HEK293 (cell line): Measurements from ENCODE around the gene KICS2.

Experiments used
- CTCF ChIP-seq: fragments of 450-650 bp; formaldehyde crosslinking; IDR thresholded peaks from 2 replicates; pipeline ENCODE4 v1.5.1; 2016; ENCODE audit warnings: missing biosample characterization, missing genetic modification characterization
- YY1 ChIP-seq: fragments of 450-650 bp; formaldehyde crosslinking; IDR thresholded peaks from 2 replicates; pipeline ENCODE4 v1.5.1; 2018; ENCODE audit warnings: missing biosample characterization, missing genetic modification characterization
- ZBTB20 ChIP-seq: fragments of 450-650 bp; formaldehyde crosslinking; IDR thresholded peaks from 2 replicates; pipeline ENCODE4 v1.5.1; 2016; ENCODE audit warnings: missing biosample characterization, missing genetic modification characterization
- ZBTB26 ChIP-seq: fragments of 450-650 bp; formaldehyde crosslinking; optimal IDR thresholded peaks from 2 replicates; pipeline ENCODE3; 2016; ENCODE audit warnings: missing biosample characterization, mild to moderate bottlenecking, missing genetic modification characterization
- ZNF112 ChIP-seq: fragments of 450-650 bp; formaldehyde crosslinking; IDR thresholded peaks from 2 replicates; pipeline ENCODE4 v1.5.0; 2017; ENCODE audit warnings: missing biosample characterization, missing genetic modification characterization
- ZNF133 ChIP-seq: fragments of 450-650 bp; formaldehyde crosslinking; IDR thresholded peaks from 2 replicates; pipeline ENCODE4 v1.5.1; 2016; ENCODE audit warnings: missing biosample characterization, missing genetic modification characterization
- ZNF335 ChIP-seq: fragments of 450-650 bp; formaldehyde crosslinking; conservative IDR thresholded peaks from 2 replicates; pipeline ENCODE4 v1.5.1; 2016; ENCODE audit warnings: missing biosample characterization, missing genetic modification characterization
- ZNF449 ChIP-seq: fragments of 450-650 bp; formaldehyde crosslinking; IDR thresholded peaks from 2 replicates; pipeline ENCODE4 v1.5.1; 2017; ENCODE audit warnings: missing biosample characterization, mild to moderate bottlenecking, missing genetic modification characterization, moderate library complexity
- ZNF639 ChIP-seq: fragments of 450-650 bp; formaldehyde crosslinking; IDR thresholded peaks from 2 replicates; pipeline ENCODE4 v1.5.1; 2016; ENCODE audit warnings: missing biosample characterization, missing genetic modification characterization
- ZNF785 ChIP-seq: fragments of 450-650 bp; formaldehyde crosslinking; IDR thresholded peaks from 2 replicates; pipeline ENCODE4 v1.5.1; 2016; ENCODE audit warnings: missing biosample characterization, missing genetic modification characterization

GRCh38 chr12:64181430-64182291, 40.4 kb downstream of the KICS2 start:
- peak; percentile 24; the same call in 1 of the 2 replicates for TF ChIP-seq CTCF (tag by site-specific recombination)
- no peak for TF ChIP-seq YY1 (tag by site-specific recombination)
- TF ChIP-seq ZNF133 (tag by site-specific recombination) = no peak
- no peak for TF ChIP-seq ZNF785 (tag by site-specific recombination)
- TF ChIP-seq ZNF449 = no peak
- no peak for TF ChIP-seq ZNF639 (tag by site-specific recombination)
- TF ChIP-seq ZNF112 (tag by site-specific recombination) = no peak
- 0 out of 2 replicates have a peak, but pooled peaks have one; percentile 33 for TF ChIP-seq ZNF335 (tag by site-specific recombination)
- TF ChIP-seq ZBTB26 (tag by site-specific recombination) = no peak
- TF ChIP-seq ZBTB20 = no peak
